ENCODE measurements around the gene C3orf18. TPM values are rescaled to one million over a fixed set of nuclear protein-coding genes. Genes with fewer than 3 reads are reported as not detected.

C3orf18 gene
- total RNA-seq, 1 donor from 2014 or later: 8.9 TPM

- no peak for DNase-seq (ENCODE audit: low spot score)
These were observed 13.9 kb upstream of the C3orf18 start for GRCh38 chr3:50581459-50581842.

GRCh38 chr3:50580683-50581458 is 13.3 kb upstream of the C3orf18 start:
- DNase-seq (ENCODE audit: low spot score): no peak

DNA sequence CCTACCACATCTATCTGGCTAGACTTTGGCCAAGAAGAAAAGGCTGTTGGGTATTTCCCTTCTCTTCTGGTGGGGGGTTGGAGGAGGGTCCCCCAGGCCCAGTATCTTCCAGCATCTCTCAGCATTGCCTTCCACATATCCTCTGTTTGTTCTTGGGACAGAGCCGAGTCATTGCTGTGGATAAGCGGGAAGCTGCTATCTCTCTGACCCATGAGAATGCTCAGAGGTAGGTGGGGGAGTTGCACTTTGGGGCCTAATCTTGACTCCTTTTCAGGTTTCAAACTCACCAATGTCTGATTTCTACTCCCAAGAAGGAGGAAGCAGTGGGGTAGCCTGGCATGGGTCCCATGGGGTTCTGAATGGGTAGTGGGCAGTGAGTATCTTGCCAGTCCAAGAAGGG is 9.8 kb upstream of the C3orf18 start:
- DNase-seq (ENCODE audit: low spot score): no peak

DNA sequence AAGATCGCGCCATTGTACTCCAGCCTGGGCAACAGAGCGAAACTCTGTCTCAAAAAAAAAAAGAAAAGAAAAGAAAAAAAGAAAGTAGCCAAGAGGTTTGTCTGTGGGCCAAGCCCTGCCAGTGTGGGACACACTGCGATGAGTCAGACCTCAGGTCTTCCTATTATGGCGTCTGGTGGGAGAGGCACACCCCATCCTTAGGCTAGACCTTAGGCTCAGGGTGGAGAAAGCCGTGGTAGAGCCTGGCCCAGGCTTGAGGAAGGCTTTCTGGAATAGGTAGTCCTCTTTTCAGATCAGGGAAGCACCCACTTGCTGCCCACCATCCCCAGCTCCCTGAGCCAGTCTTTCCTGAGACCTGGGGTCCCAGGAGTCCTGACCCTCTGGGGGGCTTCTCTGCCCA is 7.8 kb upstream of the C3orf18 start:
- no peak for DNase-seq (ENCODE audit: low spot score)

DNA sequence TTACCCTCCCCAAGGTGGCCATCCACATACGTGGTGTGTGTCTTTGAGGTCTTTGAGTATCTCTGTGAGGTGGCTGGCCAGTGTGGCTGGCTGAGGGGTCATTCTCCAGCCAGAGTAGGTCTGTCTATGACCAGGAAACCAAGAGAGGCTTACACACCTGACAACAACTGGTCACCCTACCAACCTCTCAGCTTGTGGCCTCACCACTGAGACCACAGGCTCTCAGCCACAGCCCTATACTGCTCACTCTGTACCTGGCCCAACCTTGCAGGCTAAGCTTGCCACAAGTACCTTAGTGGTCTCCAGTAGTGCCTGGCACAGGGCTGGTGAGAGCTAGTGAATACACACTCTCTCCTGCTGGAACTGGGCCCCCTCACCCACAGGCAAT is 6.9 kb upstream of the C3orf18 start:
- DNase-seq (ENCODE audit: low spot score): no peak

- no peak for DNase-seq (ENCODE audit: low spot score)
These were observed 6.3 kb upstream of the C3orf18 start for GRCh38 chr3:50573566-50574443.

DNA sequence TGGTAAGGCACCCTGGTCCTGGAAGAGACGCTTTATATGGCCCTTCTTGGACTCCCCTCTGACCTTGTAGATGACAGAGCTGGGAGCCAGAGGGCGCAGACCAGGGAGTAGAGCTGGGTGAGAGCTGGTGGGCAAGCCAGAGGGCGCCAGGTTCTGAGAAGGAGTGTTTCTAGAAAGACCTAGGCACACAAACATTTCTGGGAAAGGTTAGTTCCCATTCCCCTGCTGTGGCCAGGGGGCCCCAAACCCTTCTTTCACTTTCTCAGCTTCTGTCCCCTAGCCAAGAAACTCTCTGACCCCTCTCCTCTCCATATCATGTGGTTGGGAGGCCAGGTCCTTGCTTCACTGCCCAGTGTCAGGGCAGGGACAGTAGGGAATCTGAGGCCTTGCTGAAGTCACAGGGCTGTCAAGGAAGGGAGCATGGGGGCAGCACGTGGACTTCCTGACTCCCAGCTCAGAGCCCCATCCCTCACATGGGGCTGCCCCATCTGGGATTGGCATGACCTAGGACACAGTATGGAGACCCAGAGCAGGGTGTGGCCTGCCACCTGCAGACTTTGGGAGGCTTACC is 5.3 kb upstream of the C3orf18 start:
- no peak for DNase-seq (ENCODE audit: low spot score)

DNA sequence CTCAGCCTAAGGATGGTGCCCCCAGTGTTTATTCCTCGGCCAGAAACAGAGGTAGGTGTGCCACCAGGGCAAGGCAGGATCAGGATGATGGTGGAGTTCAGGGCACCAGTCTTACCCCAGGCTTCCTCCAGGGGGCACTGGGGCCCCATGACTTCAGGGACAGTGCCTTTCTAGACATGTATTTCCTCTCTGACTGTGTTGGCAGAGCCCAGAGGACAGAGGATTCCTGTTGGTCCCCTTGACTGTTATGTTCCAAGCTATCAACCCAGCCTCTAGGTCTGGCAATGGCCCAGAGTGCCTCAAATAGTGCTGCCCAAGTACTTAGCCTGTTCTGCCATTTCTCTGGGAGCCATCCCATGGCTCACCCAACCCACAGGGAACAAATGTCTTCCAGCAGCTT is 4.6 kb upstream of the C3orf18 start:
- peak; percentile 93 for DNase-seq (ENCODE audit: low spot score)

GRCh38 chr3:50571486-50571885 is 3.9 kb upstream of the C3orf18 start:
- DNase-seq (ENCODE audit: low spot score): no peak

DNA sequence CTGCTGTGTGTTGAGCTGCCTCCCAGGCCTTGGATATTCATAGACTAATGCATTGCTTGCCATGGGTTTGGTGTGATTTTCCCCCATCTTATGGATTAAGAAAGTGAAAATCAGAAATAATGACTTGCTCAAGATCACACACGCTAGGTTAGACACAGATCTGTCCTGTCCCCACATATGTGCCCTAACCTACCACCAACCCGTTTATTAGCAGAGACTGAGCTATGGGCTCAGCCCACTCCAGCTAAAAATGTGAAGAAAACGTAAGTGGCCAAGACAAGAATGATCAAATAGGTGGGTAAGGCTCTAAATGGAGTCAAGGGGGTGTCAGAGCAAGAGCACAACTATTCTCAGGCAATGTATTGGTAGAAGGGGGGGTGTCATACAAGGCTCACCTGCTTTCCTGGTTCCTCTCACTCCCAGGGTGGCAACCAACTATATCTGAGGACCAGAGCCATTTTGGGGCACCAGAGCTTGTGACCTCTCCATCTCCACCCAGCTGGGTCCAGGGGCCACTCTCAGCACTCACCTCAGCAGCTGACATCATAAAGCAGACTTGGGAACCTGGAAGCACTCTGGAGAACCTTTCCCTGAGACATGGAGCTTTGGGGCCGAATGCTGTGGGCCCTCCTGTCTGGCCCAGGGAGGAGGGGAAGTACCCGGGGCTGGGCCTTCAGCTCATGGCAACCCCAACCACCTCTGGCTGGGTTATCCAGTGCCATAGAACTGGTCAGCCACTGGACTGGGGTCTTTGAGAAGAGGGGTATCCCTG is 3.1 kb upstream of the C3orf18 start:
- DNase-seq (ENCODE audit: low spot score): no peak

GRCh38 chr3:50568947-50569749 is 1.6 kb upstream of the C3orf18 start, which contains the start of gene HEMK1:
Gene HEMK1, plus strand, starts transcription at chr3:50569522. Its CDS starts 1,583 bp downstream, at chr3:50571105.
- peak; percentile 98 for DNase-seq (ENCODE audit: low spot score)

DNA sequence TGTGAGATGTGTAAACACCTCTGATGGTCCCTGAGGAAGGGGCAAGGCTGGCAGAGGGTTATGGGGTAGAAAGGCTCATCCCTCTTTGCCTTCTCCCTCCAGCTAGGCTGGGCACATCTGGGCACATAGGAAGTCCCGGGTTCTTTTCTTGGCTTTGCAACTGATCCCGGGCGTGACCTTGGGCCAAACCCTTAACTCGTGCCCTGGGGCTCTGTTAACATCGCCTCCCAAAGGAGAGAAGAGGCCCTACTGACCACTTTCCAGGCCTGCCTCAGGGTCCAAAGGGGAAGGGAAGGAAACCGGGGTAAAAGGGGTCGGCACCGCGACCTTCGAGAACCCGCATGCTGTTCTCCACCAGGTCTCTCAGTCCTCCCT is 549 bp downstream of the C3orf18 start:
- DNase-seq (ENCODE audit: low spot score): no peak

DNA sequence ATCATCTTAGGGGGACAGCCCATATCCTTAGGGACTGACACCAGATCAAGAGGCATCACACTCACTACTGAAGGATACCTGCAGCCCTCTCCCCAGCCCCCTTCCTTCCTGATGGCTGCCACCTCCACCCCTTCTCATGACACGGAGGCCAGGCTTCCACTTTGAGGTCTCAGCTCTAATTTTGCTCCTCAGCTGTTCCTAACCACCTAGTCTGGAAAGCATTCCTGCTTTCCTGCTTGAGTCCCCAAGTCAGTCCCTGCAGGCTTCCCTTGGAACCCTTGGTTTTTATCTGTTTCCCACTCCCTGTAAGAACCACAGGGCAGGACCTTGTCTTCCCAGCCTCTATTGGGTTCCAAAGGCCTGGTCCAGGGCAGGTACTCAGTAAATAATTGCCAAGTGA is 3.2 kb downstream of the C3orf18 start:
- no peak for DNase-seq (ENCODE audit: low spot score)

- no peak for DNase-seq (ENCODE audit: low spot score)
These were observed 3.7 kb downstream of the C3orf18 start for GRCh38 chr3:50563867-50564266.

DNA sequence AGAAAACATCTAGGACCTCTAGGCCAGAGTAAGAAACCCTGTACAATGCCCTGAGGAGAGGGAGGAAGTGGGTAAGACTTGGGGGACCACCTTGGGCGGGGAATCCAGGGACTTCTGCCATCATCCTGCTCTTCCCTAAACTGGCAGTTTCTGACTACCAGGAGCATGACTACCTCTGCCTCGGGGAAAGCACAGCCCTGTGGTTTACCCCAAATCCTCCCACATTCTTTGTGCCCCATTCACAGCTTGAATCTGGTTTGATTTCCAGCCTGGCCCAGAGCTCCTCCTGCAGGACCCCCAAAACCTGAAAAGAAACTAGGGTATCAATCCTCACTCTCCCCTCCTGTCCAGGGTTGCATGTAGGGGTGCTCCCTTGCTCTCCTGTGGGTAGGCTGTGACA is 4.7 kb downstream of the C3orf18 start:
- DNase-seq (ENCODE audit: low spot score): no peak

DNA sequence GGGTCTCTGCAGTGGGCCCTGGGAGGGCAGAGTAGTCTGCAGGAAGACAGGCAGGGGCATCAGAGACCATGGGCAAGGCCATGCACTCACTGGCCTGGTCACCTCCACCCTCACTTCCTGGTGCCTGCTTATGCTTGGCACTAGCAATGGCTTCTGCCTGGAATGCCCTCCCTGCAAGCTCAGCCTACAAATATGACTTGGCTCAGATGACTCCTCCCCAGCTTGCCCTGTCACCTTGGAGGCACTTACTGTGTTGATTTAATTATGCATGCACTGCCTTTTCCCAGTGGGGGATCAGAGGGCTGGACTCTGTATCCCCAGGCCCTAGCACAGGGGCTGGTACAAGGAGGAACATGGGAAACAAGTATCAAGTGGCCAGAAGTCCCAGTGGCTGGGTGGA is 7.8 kb downstream of the C3orf18 start:
- no peak for DNase-seq (ENCODE audit: low spot score)

GRCh38 chr3:50557915-50558314 is 9.6 kb downstream of the C3orf18 start:
- DNase-seq (ENCODE audit: low spot score): no peak

GRCh38 chr3:50557106-50557505 is 10.4 kb downstream of the C3orf18 start:
- DNase-seq (ENCODE audit: low spot score): no peak

- DNase-seq (ENCODE audit: low spot score): no peak
These were observed 13.0 kb downstream of the C3orf18 start for GRCh38 chr3:50554553-50554952.

GRCh38 chr3:50552598-50552997 is 14.9 kb downstream of the C3orf18 start:
- no peak for DNase-seq (ENCODE audit: low spot score)
